ENCODE results near the gene FRZB. TPM values are rescaled to one million over a fixed set of nuclear protein-coding genes. Genes with fewer than 3 reads are reported as not detected.
A peak's percentile ranks its signal among the peaks of the same experiment; 100 is the strongest.

FRZB gene
- total RNA-seq, 1 donor from 2014 or later, result 42.5 TPM

DNA sequence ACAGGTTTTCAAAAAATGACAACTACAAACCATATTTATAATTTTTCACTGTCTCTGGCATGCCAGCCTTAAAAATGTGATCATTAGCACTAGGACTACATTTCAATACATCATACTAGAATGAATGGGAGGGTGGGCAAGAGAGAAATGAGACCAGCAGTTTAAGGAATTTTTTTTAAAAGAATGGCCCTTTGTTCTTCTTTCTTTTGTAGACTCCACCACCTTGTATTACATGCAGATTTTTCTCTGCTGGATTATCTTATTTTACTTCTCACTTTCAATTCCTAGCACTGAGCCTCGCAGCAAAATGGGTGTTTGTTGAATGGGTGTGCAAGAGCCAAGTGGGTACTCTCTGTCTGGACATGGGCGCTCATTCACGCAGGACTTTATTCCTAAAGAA is 39.9 kb downstream of the FRZB start:
- peaks cover 0 to 10% of the 10 kb centered on the region in 2 donors for H3K4me1 ChIP-seq
- no peak overlapping the region for H3K4me3 ChIP-seq
- H3K27me3 ChIP-seq, result no peaks in the 10 kb centered on the region
- peak overlapping the region in 1 of 2 donors; percentile 54 for H3K27ac ChIP-seq
- H3K9me3 ChIP-seq, result no peaks in the 10 kb centered on the region
- TF ChIP-seq, protein P1, sequence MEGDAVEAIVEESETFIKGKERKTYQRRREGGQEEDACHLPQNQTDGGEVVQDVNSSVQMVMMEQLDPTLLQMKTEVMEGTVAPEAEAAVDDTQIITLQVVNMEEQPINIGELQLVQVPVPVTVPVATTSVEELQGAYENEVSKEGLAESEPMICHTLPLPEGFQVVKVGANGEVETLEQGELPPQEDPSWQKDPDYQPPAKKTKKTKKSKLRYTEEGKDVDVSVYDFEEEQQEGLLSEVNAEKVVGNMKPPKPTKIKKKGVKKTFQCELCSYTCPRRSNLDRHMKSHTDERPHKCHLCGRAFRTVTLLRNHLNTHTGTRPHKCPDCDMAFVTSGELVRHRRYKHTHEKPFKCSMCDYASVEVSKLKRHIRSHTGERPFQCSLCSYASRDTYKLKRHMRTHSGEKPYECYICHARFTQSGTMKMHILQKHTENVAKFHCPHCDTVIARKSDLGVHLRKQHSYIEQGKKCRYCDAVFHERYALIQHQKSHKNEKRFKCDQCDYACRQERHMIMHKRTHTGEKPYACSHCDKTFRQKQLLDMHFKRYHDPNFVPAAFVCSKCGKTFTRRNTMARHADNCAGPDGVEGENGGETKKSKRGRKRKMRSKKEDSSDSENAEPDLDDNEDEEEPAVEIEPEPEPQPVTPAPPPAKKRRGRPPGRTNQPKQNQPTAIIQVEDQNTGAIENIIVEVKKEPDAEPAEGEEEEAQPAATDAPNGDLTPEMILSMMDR (IDR thresholded peaks at IDR 0.05), result no peak
- DNase-seq (ENCODE audit: low spot score in 2 of 2), result no peak
- no peaks in the 10 kb centered on the region for H3K36me3 ChIP-seq
- intact Hi-C loops (cut with DNase I), result no loop called here

DNA sequence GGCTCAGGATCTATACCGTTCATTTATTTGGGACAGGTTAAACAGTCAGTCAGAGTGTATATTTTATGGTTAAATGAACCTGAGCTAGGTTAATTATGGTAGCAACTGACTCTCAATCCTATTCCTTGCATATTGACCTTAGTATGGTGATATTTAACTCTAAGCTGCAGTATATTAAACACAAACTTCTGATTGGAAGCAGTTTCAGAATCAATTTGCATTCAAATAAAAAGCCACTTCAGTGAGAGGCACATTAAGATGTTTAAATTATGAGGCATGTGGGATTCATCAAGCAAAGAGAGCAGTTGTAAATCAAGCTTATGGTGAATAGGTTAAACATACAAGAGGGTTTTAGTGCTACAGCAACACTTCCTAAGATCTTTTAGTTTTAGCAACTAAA is 40.4 kb downstream of the FRZB start:
- H3K9me3 ChIP-seq, result no peaks in the 10 kb centered on the region
- peaks cover 0 to 10% of the 10 kb centered on the region in 2 donors for H3K4me1 ChIP-seq
- H3K27me3 ChIP-seq, result no peaks in the 10 kb centered on the region
- TF ChIP-seq, protein P1 (IDR thresholded peaks at IDR 0.05), result no peak
- no peaks in the 10 kb centered on the region for H3K36me3 ChIP-seq
- intact Hi-C loops (cut with DNase I), result no loop called here
- no peak overlapping the region for H3K27ac ChIP-seq
- no peak for DNase-seq (ENCODE audit: low spot score in 2 of 2)
- no peak overlapping the region for H3K4me3 ChIP-seq

GRCh38 chr2:182824767-182825158 is 41.7 kb downstream of the FRZB start:
- no peaks in the 10 kb centered on the region for H3K36me3 ChIP-seq
- TF ChIP-seq, protein P1 (IDR thresholded peaks at IDR 0.05), result no peak
- no peak overlapping the region for H3K27ac ChIP-seq
- H3K4me1 ChIP-seq, result peaks cover 0 to 10% of the 10 kb centered on the region in 2 donors
- no peak for DNase-seq (ENCODE audit: low spot score in 2 of 2)
- no peaks in the 10 kb centered on the region for H3K9me3 ChIP-seq
- intact Hi-C loops (cut with DNase I), result no loop called here
- no peaks in the 10 kb centered on the region for H3K27me3 ChIP-seq
- no peak overlapping the region for H3K4me3 ChIP-seq

DNA sequence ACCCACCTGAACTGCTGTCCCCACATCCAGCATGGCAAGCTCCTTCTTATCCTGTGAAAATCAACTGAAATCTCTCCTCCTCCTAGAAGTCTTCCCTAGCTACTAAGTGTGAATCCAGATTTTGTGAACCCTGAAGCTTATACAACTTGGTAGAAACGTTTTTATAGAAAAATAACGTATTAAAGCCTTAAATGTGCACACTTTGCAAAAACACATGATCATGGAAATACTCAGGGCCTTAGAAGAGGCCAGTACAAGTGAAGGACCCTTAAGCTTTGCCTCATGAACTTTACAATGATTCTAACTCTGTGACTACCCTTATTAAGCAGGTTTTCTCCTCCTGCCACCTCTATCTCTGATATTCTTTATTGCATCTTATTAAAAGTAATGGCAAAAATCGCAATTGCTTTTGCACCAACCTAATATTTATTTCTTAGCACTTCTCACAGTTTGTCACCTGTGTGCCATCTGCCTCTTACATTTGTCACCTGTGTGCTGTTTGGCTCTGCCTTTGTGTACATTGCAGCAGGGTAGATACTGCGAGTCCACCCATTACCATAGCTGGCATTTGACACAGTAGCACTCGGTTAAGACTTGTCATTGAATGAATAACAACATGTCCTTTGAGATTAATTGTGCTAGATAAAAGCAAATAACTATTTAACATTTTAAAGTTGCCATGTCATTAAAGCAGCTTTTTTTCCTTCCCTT is 42.2 kb downstream of the FRZB start:
- intact Hi-C loops (cut with DNase I), result no loop called here
- H3K27me3 ChIP-seq, result no peaks in the 10 kb centered on the region
- H3K36me3 ChIP-seq, result no peaks in the 10 kb centered on the region
- TF ChIP-seq, protein P1 (IDR thresholded peaks at IDR 0.05), result no peak
- no peak overlapping the region for H3K4me3 ChIP-seq
- H3K27ac ChIP-seq, result no peak overlapping the region
- DNase-seq (ENCODE audit: low spot score in 2 of 2), result no peak
- no peaks in the 10 kb centered on the region for H3K9me3 ChIP-seq
- H3K4me1 ChIP-seq, result peaks cover 0 to 10% of the 10 kb centered on the region in 2 donors

DNA sequence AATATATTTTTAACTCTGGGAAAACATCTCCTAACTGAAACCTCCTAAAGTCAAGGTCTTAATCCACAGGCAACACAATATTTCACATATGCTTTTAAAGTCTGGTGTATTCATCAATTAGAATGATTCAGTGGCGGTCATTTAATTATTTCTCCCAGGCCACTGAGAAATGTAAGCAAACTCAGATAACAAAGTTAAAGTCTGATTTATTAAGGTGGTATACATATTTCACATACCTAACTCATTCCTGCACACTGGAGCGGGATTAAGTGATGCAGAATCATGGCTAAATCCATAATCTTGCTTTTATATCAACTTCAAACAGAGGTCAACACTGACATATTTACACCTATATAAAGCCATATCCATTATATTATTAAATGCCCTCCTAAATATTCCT is 43.7 kb downstream of the FRZB start:
- TF ChIP-seq, protein P1 (IDR thresholded peaks at IDR 0.05), result no peak

More for the DNA sequence above, 43.7 kb downstream of the FRZB start:
- Histone ChIP-seq H3K27ac (no peak overlapping the region), H3K9me3 (no peaks in the 10 kb centered on the region), H3K27me3 (no peaks in the 10 kb centered on the region), H3K36me3 (no peaks in the 10 kb centered on the region), H3K4me1 (peaks cover 0 to 12% of the 10 kb centered on the region in 2 donors), H3K4me3 (no peak overlapping the region)
- no peak for DNase-seq (ENCODE audit: low spot score in 2 of 2)
- intact Hi-C loops (cut with DNase I), result no loop called here

Data from ascending aorta (tissue), 2 donors.